Loucy (cell line): ENCODE data around the gene TENM4.

Experiments used
- CTCF ChIP-seq: fragments of 200-600 bp; sonication (generic); conservative IDR thresholded peaks from 2 replicates; pipeline ENCODE4 v1.5.1; 2014; ENCODE audit warnings: mild to moderate bottlenecking, antibody characterized with exemption, low read length
- EZH2phosphoT487 ChIP-seq: fragments of 200-600 bp; IDR thresholded peaks from 2 replicates; pipeline ENCODE4 v1.6.1; 2018; ENCODE audit warnings: antibody characterized with exemption, mild to moderate bottlenecking, moderate library complexity, borderline replicate concordance

GRCh38 chr11:78638704-78639380 is 802.0 kb downstream of the TENM4 start:
- TF ChIP-seq CTCF: no peak
- no peak for TF ChIP-seq EZH2phosphoT487
